ENCODE data around the gene SPINT4.
"Not testable (repeated sequence)": the region's sequence is repeated elsewhere in the genome, so short reads cannot be mapped to it uniquely, and the experiment has no call there.

Gene SPINT4

DNA sequence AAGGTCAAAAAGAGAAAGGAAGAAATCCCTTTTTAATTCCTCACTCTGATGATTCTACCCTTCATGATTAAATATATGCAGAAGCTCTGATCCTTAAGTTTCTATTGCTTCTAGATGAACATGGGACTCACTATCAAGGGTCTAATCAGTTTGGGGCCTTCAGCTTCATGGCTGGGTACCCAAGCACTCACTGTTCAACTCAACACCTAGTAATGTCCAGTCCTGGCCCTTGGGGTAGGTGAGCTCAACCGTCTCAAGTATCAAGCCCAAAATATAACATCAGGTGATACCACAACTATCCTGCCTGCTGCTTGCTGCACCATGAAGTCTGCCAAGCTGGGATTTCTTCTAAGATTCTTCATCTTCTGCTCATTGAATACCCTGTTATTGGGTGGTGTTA lies at the start of gene SPINT4:
TSS of gene SPINT4 (plus strand) at position 301 of the 400 bp plus-strand sequence. CDS start at position 322, 21 bp downstream.
- no peak for DNase-seq

DNA sequence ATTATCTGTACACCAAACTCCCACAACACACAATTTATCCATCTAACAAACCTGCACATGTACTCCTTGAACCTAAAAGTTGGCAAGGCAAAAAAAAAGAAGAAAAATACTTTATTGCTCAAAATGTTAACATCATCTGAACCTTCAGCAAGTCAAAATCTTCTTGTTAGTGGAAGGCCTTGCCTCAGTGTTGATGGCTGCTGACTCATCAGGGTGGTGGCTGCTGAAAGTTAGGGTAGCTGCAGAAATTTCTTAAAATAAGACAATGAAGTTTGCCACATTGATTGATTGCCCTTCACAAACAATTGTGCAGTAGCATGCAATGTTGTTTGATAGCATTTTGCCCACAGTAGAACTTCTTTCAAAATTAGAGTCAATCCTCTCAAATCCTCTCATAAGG lies 49.4 kb upstream of the SPINT4 start:
- no peak for DNase-seq

DNA sequence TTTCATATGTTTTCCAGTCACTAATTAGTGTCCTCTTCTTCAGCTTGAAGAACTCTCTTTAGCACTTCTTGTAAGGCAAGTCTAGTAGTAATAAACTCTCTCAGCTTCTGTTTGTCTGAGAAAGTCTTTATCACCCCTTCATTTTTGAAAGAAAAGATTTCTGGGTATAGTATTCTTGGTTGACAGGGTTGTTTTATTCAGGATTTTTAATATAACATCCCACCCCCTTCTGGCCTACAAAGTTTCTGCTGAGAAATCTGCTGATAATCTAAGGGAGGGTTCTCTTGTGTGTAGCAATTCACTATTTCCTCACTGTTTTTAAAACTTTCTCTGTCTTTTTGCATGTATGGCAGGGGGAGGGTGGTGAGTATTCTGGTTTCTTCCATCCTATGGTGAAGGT lies 42.5 kb upstream of the SPINT4 start:
- no peak for DNase-seq

- peak; percentile 4 for DNase-seq
Measured at GRCh38 chr20:45685896-45686295, 36.3 kb upstream of the SPINT4 start.

GRCh38 chr20:45693346-45693745 lies 28.8 kb upstream of the SPINT4 start:
- DNase-seq = not testable (repeated sequence)

- DNase-seq = no peak
Measured at GRCh38 chr20:45695496-45695895, 26.7 kb upstream of the SPINT4 start.

- no peak for DNase-seq
Measured at GRCh38 chr20:45701104-45701503, 21.0 kb upstream of the SPINT4 start.

DNA sequence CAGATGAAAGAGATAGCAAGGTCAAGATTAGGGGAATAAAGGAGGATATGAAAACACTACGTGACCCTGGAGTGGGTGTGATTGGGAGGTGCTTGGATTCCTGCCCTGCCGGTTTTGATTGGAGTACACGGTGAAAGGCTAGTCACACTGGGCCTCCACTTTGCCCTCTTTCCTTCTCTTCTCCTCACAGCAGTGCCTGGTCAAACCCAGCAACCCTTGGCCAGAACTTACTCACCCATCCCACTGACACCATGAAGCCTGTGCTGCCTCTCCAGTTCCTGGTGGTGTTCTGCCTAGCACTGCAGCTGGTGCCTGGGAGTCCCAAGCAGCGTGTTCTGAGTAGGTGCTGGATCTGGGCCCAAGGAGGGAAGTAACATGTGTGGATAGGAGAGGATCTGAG lies 20.3 kb upstream of the SPINT4 start, which contains the start of gene WFDC13:
TSS of gene WFDC13 (plus strand) at position 166 of the 400 bp plus-strand sequence. CDS start at position 252, 86 bp downstream.
- DNase-seq = no peak

- peak; percentile 90 for DNase-seq
Measured at GRCh38 chr20:45704969-45705637, 17.0 kb upstream of the SPINT4 start, which contains the start of gene WFDC10B. WFDC10B (minus strand) TSS chr20:45705019; CDS start chr20:45685992, 19,027 bp downstream.

- not testable (repeated sequence) for DNase-seq
Measured at GRCh38 chr20:45716141-45716688, 5.9 kb upstream of the SPINT4 start.

- DNase-seq = no peak
Measured at GRCh38 chr20:45725134-45725533, 3.0 kb downstream of the SPINT4 start.

DNA sequence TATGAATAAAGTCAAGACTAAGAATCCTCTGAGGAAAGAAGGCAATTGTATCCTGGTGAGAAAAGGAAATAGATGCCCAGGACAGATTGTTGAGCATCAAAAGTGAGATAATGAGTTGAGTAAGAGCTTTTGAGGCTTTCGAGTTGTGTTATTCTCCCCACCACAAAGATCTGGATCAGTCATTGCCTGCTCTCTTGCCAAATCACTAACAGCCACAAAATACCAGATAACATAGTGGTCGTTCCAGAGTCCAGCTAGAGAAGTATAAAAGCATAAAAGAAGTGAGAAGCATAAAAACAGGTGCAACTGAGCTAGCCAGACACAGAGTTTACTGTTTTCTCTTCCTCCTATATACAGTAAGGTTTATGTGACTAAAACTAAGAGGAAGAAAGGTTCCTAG lies 4.9 kb downstream of the SPINT4 start:
- DNase-seq = no peak

GRCh38 chr20:45732199-45732598 lies 10.1 kb downstream of the SPINT4 start:
- no peak for DNase-seq

DNA sequence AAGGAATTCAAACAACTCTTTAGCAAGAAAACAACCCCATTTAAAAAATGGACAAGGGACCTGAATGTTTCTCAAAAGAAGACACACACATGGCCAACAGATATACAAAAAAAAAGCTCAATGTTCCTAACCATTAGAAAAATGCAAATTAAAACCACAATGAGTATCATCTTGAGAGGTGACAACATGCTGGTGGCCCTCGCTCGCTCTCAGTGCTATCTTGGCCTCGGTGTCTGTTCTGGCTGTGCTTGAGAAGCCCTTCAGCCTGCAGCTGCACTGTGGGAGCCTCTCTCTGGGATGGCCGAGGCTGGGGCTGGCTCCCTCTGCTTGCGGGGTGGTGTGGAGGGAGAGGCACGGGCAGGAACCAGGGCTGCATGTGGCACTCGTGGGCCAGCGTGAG lies 13.4 kb downstream of the SPINT4 start:
- no peak for DNase-seq

GRCh38 chr20:45735988-45736387 lies 13.8 kb downstream of the SPINT4 start:
- DNase-seq = no peak

DNA sequence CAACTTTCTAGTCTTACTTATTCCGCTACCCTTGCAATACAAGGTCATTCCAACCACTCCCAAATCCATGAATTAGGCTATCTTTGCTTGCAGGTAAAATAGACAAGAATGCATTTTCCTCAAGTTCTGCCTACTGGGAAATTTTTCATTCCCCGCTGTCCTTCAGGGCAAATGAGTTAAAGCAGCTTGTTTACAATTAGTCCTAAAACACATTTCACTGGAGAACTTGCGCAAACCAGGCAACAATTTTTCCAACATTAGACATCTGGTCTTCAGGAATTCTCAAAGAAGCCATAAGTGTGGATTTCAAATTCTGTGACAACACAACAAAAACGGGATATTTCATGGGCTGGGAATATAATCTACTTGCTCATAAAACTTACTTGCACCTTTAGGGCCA lies 20.4 kb downstream of the SPINT4 start:
- no peak for DNase-seq

DNA sequence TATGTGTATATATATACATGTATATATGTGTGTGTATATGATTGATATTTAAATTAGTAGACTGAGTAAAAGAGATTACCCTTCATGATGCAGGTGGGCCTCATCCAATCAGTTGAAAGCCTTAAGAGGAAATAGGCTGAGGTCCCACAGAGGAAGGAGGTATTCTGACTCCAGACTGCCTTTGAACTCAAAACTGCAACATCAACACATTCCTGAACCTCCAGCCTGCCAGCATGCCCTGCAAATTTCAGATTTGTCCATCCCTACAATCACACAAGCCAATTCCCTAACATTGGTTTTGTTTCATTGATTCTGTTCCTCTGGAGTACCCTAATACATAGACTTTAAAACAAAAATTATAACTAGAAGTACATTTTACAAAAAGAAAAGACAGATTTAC lies 22.9 kb downstream of the SPINT4 start:
- DNase-seq = no peak

DNA sequence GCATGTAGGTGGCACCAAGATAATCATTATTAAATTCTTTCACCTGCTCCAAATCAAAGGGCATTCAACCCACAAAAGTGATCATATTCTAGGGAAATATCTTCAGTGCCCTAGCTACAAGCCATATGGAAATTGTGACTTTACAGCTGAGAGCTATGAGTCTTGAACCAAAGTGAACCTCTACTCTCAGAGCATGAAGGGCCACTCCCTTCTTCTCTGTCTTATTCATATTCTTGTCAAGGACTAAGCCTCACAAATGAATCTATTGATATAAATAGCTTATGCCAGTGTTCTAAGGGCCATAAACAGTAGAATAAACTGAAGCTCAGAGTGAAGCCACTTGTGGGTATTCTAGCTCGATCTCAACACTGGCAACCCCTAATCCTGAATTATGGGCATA lies 29.6 kb downstream of the SPINT4 start:
- no peak for DNase-seq

GRCh38 chr20:45752746-45753145 lies 30.6 kb downstream of the SPINT4 start:
- no peak for DNase-seq

- no peak for DNase-seq
Measured at GRCh38 chr20:45758096-45758495, 35.9 kb downstream of the SPINT4 start.

DNA sequence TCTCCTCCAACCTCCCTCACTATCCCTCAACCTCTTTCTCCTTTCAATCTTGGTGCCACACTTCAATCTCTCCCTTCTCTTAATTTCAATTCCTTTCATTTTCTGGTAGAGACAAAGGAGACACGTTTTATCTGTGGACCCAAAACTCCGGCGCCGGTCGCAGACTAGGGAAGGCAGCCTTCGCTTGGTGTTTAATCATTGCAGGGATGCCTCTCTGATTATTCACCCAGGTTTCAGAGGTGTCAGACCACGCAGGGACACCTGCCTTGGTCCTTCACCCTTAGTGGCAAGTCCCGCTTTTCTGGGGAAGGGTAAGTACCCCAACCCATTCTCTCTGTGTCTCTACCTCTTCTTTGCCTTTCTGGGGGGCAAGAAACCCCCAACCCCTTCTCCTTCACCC lies 37.8 kb downstream of the SPINT4 start:
- not testable (repeated sequence) for DNase-seq

GRCh38 chr20:45761966-45762365 lies 39.8 kb downstream of the SPINT4 start:
- DNase-seq = not testable (repeated sequence)

- not testable (repeated sequence) for DNase-seq
Measured at GRCh38 chr20:45764618-45765282, 42.6 kb downstream of the SPINT4 start.

DNA sequence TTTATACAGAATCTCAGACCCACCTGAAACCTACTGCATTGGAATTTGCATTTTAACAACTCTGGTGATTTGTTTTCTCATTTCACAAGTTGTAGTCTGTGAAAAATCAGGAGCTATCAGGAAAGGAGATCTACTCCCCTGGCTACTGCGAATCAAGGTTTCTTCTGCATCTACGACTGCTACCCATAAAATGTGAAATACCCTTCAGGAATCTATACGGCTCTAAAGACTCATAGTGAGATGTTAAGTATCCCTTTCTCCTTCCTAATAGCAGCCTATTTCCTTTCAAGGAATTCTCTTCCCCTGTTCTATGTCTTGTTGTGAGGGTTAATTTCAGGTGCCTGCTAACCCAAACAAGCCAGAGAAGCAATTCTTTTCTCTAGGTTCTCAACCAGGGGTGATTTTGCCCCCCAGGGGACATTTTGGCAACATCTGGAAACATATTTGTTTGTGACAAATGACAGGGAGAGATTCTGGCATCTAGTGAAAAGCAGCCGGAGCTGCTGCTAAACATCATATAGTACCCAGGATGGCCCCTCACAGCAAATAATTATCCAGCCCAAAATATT lies 43.2 kb downstream of the SPINT4 start:
- DNase-seq = no peak
